ENCODE results near the gene RBM22. TPM values are rescaled to one million over a fixed set of nuclear protein-coding genes. Genes with fewer than 3 reads are reported as not detected.

RBM22 gene
- total and polyA plus RNA-seq, 2 of the 8 experiments (the other 6 are each of a cell fraction or from before 2014, with no cell fraction given), result 20.8 to 33.9 TPM

- Histone ChIP-seq H3K4me1 (replicated peaks in 1 of 4; ENCODE audit: control insufficient read depth in 3 of 4, insufficient read depth in 4 of 4, low read length in 3 of 4) (no peaks in the 10 kb centered on the region), H4K8ac (ENCODE audit: extremely low read depth, insufficient read depth, low read length) (no peak overlapping the region)
Measured at GRCh38 chr5:150729859-150730258, 29.0 kb upstream of the RBM22 start.

More at GRCh38 chr5:150729859-150730258, 29.0 kb upstream of the RBM22 start:
- TF ChIP-seq KDM1A (IDR thresholded peaks at IDR 0.05; ENCODE audit: borderline replicate concordance, low read length) (no peak), GABPA (IDR thresholded peaks at IDR 0.05; ENCODE audit: borderline replicate concordance, insufficient read depth, low read length) (no peak), SP2 (IDR thresholded peaks at IDR 0.05; ENCODE audit: low read length) (no peak), FOSL1 (IDR thresholded peaks at IDR 0.05; ENCODE audit: insufficient read depth, low read depth, low read length) (no peak)
- Histone ChIP-seq H4K5ac (ENCODE audit: insufficient read length, low read depth, low read length) (no peak overlapping the region), H4K20me1 (replicated peaks in 1 of 2; ENCODE audit: control insufficient read depth in 1 of 2, insufficient read depth in 2 of 2, low read length in 2 of 2) (peaks cover 0 to 1% of the 10 kb centered on the region in 2 experiments), H2BK5ac (ENCODE audit: low read depth, low read length) (no peak overlapping the region), H3K4me3 (ENCODE audit: extremely low read depth in 1 of 4, insufficient read depth in 2 of 4, low read depth in 3 of 4, low read length in 4 of 4) (no peak overlapping the region), H2BK15ac (ENCODE audit: low read length) (no peak overlapping the region), H3K23ac (ENCODE audit: insufficient read length) (no peak overlapping the region), H3K4me2 (ENCODE audit: insufficient read depth in 1 of 2, low read depth in 2 of 2, low read length in 2 of 2) (no peak overlapping the region), H3K27me3 (replicated peaks in 1 of 4; ENCODE audit: control insufficient read depth in 3 of 4, extremely low read depth in 1 of 4, insufficient read depth in 3 of 4, low read length in 3 of 4) (peaks cover 0 to 1% (median 0%) of the 10 kb centered on the region in 4 experiments; a peak in 1 of 7 replicates), H3K9ac (replicated peaks in 1 of 4; ENCODE audit: extremely low read depth in 1 of 4, low read depth in 3 of 4, low read length in 3 of 4) (no peak overlapping the region), H2BK12ac (ENCODE audit: low read depth, low read length) (no peak overlapping the region), H3K4ac (replicated peaks; ENCODE audit: insufficient read length, low read depth, low read length) (no peak overlapping the region), H3K23me2 (ENCODE audit: low read depth, low read length) (no peaks in the 10 kb centered on the region), H3K14ac (ENCODE audit: insufficient read length) (no peak overlapping the region), H3K9me3 (ENCODE audit: insufficient read depth in 2 of 2, low read depth in 1 of 2, low read length in 1 of 2) (no peaks in the 10 kb centered on the region), H2BK120ac (replicated peaks; ENCODE audit: low read depth, low read length) (no peak overlapping the region), H3K36me3 (ENCODE audit: control insufficient read depth in 2 of 4, insufficient read depth in 4 of 4, low read length in 3 of 4) (peaks cover 3 to 57% (median 32%) of the 10 kb centered on the region in 4 experiments), H4K91ac (replicated peaks; ENCODE audit: insufficient read length, low read length) (no peak overlapping the region), H2AFZ (ENCODE audit: low read length) (no peak overlapping the region), H3K79me1 (ENCODE audit: low read depth, low read length) (no peaks in the 10 kb centered on the region; the same call in 1 of the 2 replicates), H2BK20ac (ENCODE audit: low read length) (no peak overlapping the region), H2AK5ac (ENCODE audit: low read depth, low read length) (no peak overlapping the region), H3K27ac (ENCODE audit: low read depth, low read length) (no peak overlapping the region), H3K56ac (replicated peaks; ENCODE audit: insufficient read length, low read depth, low read length) (no peak overlapping the region), H3K18ac (ENCODE audit: extremely low read depth, low read length) (no peak overlapping the region), H3K79me2 (ENCODE audit: control insufficient read depth in 1 of 2, insufficient read depth in 2 of 2, low read length in 2 of 2) (no peaks in the 10 kb centered on the region)
- ChIA-PET CTCF (ENCODE audit: partially characterized antibody) (no interaction called here), POLR2A (ENCODE audit: partially characterized antibody) (no interaction called here)
- FAIRE-seq (no peak), DNase-seq (ENCODE audit: low read depth in 1 of 2, low spot score in 2 of 2) (no peak)
- 90% methylated on average over 4 of the region's 4 CpGs; no CpG with 5 or more reads in 1 of the 2 experiments for WGBS, 2 experiments (ENCODE audit: extremely low coverage in 1 of 2, insufficient coverage in 1 of 2, insufficient read length in 1 of 2, insufficient replicate concordance in 2 of 2, low coverage in 1 of 2, low lambda C conversion rate in 2 of 2, missing lambda C conversion rate in 1 of 2)

Measured in H1 (cell line).